Right lobe of liver (tissue), 6 donors: ENCODE results near the gene CNTNAP5. TPM values are rescaled to one million over a fixed set of nuclear protein-coding genes. Genes with fewer than 3 reads are reported as not detected.

Experiments used
- ATAC-seq, 4 donors: fragments of 200-7000 bp; cut with Tn5 transposase; one replicate each; pipeline ENCODE4 v1.9.1; 2020; ENCODE audit warnings: mild to moderate bottlenecking in 4 of 4, moderate library complexity in 4 of 4
- DNase-seq, 3 donors: peaks; one replicate each; pipeline ENCODE4 v3.0.0-alpha.2; 2020
- H3K27ac ChIP-seq, 3 donors: fragments of 200-600 bp; one replicate each; pipeline ENCODE4 v1.8.0; 2022
- H3K27me3 ChIP-seq, 2 donors: fragments of 200-600 bp; one replicate each; pipeline ENCODE4 v1.8.0; 2022
- H3K36me3 ChIP-seq, 4 donors: fragments of 200-600 bp; sonication (generic) in 1 of 4; one replicate each; pipeline versions ENCODE4 v1.5.1 to v1.8.0; 2017 to 2022; ENCODE audit warnings: control low read depth in 1 of 4
- H3K4me1 ChIP-seq, 4 donors: fragments of 200-600 bp; sonication (generic) in 1 of 4; one replicate each; pipeline versions ENCODE4 v1.5.1 to v1.8.0; 2017 to 2022; ENCODE audit warnings: control low read depth in 1 of 4
- H3K4me3 ChIP-seq, 3 donors: fragments of 200-600 bp; one replicate each; pipeline ENCODE4 v1.8.0; 2022
- H3K9me3 ChIP-seq, 4 donors: fragments of 200-600 bp; sonication (generic) in 1 of 4; one replicate each; pipeline versions ENCODE4 v1.5.1 to v1.8.0; 2017 to 2022; ENCODE audit warnings: control low read depth in 1 of 4
- CTCF ChIP-seq, 4 donors: fragments of 200-600 bp in 3 of 4; fragments of 450-650 bp in 1 of 4; IDR thresholded peaks; one replicate each; pipeline versions ENCODE4 v1.5.1 to v1.8.0; 2016 to 2022; ENCODE audit warnings: antibody characterized with exemption in 4 of 4, mild to moderate bottlenecking in 2 of 4
- POLR2A ChIP-seq: fragments of 450-650 bp; IDR thresholded peaks from one replicate; pipeline ENCODE4 v1.6.1; 2017; ENCODE audit warnings: antibody characterized with exemption, mild to moderate bottlenecking
- WGBS: methylation state at CpG from one replicate; pipeline ENCODE4 v1.1.6; 2018; ENCODE audit warnings: low coverage, low lambda C conversion rate; ENCODE audit not compliant: insufficient coverage; ENCODE audit errors: missing lambda C conversion rate; 5-methylcytosine and 5-hydroxymethylcytosine counted together
- intact Hi-C, 2 donors: fragments of 100-400 bp; cut with DNase I; formaldehyde crosslinking; loops; one replicate each; pipeline versions ENCODE4 v1.11.2 to v1.14.1; 2022
- total RNA-seq, 6 experiments: library from RNA; depleted of rRNA in 2 of 6; stranded (reverse); fragments of >200 nt in 2 of 6; fragmentation: NEBNext Ultra II Directional in 3 of 6; extraction: Animal tissue kit (Norgen Biotek cat#: 25700) in 3 of 6; gene quantifications; one replicate each; pipeline versions ENCODE4 v1.1.0 to v1.2.4, GENCODE V29; 2016 to 2023
- donor health status: DM: no; HTN: yes; CAD: no.
- donor health status: DM: no; HTN: no; CAD: no.
- donor health status: DM: no; HTN: no; CAD: no.
- donor health status: DM: no; HTN: yes; CAD: no.
- donor health status: DM: no; HTN: yes; CAD: no.

CNTNAP5 gene
- total RNA-seq, 6 experiments from 2014 or later, result not detected

DNA sequence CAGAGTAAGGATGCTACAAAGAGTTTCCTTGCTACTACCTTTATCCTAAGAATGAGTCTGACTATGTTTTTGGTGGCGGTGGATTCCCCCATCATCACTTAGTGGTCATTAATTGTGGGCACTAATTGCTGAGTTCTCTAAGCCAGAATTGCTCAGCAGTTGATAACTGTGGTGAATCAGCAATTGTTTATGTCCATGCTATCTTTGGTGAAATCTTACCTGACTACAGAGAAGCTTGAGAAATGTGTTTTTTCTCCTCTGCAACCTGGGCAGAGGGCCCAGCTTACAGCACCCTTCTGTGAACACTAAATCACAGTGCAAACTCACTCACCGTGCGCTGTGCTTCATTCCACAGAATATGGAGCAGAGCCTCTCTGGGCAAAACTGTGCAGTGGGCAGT, 683.6 kb downstream of the CNTNAP5 start:
- no peaks in the 10 kb centered on the region for H3K9me3 ChIP-seq
- WGBS, result 50% methylated on average over 2 of the region's 3 CpGs
- no peaks in the 10 kb centered on the region for H3K27me3 ChIP-seq
- H3K4me3 ChIP-seq, result no peak overlapping the region
- TF ChIP-seq POLR2A, result no peak
- TF ChIP-seq CTCF (IDR thresholded peaks at IDR 0.05), result no peak
- DNase-seq (no peak), ATAC-seq (no peak)
- H3K4me1 ChIP-seq, result no peaks in the 10 kb centered on the region
- intact Hi-C loops, result no loop called here
- H3K36me3 ChIP-seq, result no peaks in the 10 kb centered on the region
- no peak overlapping the region for H3K27ac ChIP-seq

GRCh38 chr2:124713969-124714368, 688.9 kb downstream of the CNTNAP5 start:
- TF ChIP-seq POLR2A, result no peak
- TF ChIP-seq CTCF (IDR thresholded peaks at IDR 0.05), result no peak
- Histone ChIP-seq H3K27me3 (no peaks in the 10 kb centered on the region), H3K9me3 (no peaks in the 10 kb centered on the region), H3K36me3 (no peaks in the 10 kb centered on the region), H3K4me1 (no peaks in the 10 kb centered on the region), H3K4me3 (no peak overlapping the region), H3K27ac (no peak overlapping the region)
- no peak for DNase-seq
- WGBS, result 0% methylated on average over 2 of the region's 2 CpGs
- intact Hi-C loops, result no loop called here
- ATAC-seq, result no peak

DNA sequence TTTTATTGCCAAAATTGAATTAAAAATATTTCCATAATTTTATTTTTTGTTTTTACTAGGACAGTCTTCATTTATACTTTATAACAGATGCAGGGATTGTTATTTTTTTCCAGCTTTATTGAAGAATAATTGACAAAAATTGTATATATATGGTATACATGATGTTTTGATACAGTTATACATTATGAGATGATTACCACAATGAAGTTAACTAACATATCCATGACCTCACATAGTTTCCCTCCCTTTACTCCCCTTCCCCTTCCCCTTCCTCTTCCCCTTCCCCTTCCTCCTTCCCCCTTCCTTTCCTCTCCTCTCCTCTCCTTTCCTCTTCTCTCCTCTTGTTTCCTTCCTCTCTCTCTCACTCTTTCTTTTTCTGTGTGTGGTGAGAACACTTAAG, 700.1 kb downstream of the CNTNAP5 start:
- DNase-seq (no peak), ATAC-seq (no peak)
- Histone ChIP-seq H3K9me3 (no peaks in the 10 kb centered on the region), H3K36me3 (no peaks in the 10 kb centered on the region), H3K4me3 (no peak overlapping the region), H3K27ac (no peak overlapping the region), H3K27me3 (no peaks in the 10 kb centered on the region), H3K4me1 (no peaks in the 10 kb centered on the region)
- intact Hi-C loops, result no loop called here
- no peak for TF ChIP-seq POLR2A
- no peak for TF ChIP-seq CTCF (IDR thresholded peaks at IDR 0.05)

DNA sequence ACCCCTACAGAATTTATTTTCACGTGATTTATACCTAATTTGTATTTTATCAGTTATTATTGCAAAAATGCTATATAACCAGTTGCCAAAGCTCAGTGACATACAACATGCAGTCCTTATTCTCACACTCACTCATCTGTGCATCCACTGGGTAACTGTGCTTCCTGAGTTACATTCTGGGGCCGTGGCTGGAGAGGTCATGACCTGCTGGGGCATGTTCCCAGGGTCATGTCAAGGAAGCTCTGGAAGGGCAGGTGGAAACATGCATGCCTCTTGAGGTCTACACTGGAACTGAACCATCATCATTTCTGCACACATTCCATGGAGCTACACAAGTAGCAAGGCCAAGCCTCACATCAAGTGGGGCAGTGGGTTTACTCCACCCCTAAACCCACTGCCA, 715.5 kb downstream of the CNTNAP5 start:
- Histone ChIP-seq H3K27ac (no peak overlapping the region), H3K4me1 (no peaks in the 10 kb centered on the region), H3K9me3 (no peaks in the 10 kb centered on the region), H3K27me3 (no peaks in the 10 kb centered on the region), H3K4me3 (no peak overlapping the region), H3K36me3 (no peaks in the 10 kb centered on the region)
- 15% methylated on average over 2 of the region's 2 CpGs for WGBS
- TF ChIP-seq POLR2A (no peak), CTCF (IDR thresholded peaks at IDR 0.05) (no peak)
- DNase-seq, result no peak
- intact Hi-C loops, result no loop called here
- no peak for ATAC-seq

DNA sequence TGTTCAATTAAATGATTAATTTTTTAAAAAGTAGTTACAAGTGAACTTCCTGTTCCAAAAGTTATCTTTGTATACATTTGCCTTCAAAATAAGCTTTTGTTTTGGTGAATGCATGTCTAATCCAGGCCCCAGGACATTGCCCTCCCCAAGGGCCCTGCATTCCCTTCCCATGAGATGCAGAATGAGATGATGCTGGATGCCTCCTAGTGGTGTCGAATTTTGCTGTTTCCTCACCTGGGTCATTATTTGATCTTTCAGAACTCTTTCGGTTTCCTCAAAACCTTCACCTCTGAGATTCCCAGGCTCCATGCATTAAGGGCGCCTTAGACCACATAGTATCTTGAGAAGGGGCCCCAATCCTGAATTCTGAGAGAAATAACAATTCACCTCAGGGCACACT, 728.8 kb downstream of the CNTNAP5 start:
- ATAC-seq (peak in 3 of 4 donors; percentile 29 to 53 (median 49)), DNase-seq (no peak)
- H3K4me3 ChIP-seq, result no peak overlapping the region
- WGBS, result 26% methylated on average over 3 of the region's 3 CpGs
- intact Hi-C loops, result no loop called here
- H3K36me3 ChIP-seq, result no peaks in the 10 kb centered on the region
- TF ChIP-seq POLR2A, result no peak
- peak; percentile 11 to 28 (median 14) for TF ChIP-seq CTCF (IDR thresholded peaks at IDR 0.05)
- no peaks in the 10 kb centered on the region for H3K9me3 ChIP-seq
- no peaks in the 10 kb centered on the region for H3K4me1 ChIP-seq
- H3K27me3 ChIP-seq, result no peaks in the 10 kb centered on the region
- no peak overlapping the region for H3K27ac ChIP-seq
